ENCODE results near the gene TMEM174. TPM values are rescaled to one million over a fixed set of nuclear protein-coding genes. Genes with fewer than 3 reads are reported as not detected.

Gene TMEM174, protein sequence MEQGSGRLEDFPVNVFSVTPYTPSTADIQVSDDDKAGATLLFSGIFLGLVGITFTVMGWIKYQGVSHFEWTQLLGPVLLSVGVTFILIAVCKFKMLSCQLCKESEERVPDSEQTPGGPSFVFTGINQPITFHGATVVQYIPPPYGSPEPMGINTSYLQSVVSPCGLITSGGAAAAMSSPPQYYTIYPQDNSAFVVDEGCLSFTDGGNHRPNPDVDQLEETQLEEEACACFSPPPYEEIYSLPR
- total RNA-seq, result not detected
- under 1 TPM in 2 of 8 donors, not detected in 6; 0.08 to 0.43 TPM for polyA plus RNA-seq (ENCODE audit: insufficient read depth in 1 of 8, insufficient read length in 8 of 8, low replicate concordance in 1 of 8)
- long read RNA-seq, donor 1, result 0 reads
- long read RNA-seq, donor 2, result 0 reads
- long read RNA-seq, donor 3, result 0 reads
- long read RNA-seq, donor 4, result 0 reads
- long read RNA-seq, donor 5, result 0 reads
- long read RNA-seq, donor 6, result 0 reads
- long read RNA-seq, donor 7, result 0 reads
- long read RNA-seq, donor 8, result 0 reads
- long read RNA-seq, donor 9, result 0 reads
- long read RNA-seq, donor 10, result 0 reads
- long read RNA-seq, donor 11, result 0 reads

- 100% methylated on average over 3 of the region's 5 CpGs for WGBS (ENCODE audit: insufficient coverage)
- Histone ChIP-seq H3K4me1 (ENCODE audit: control insufficient read depth, insufficient read depth, low read length) (no peaks in the 10 kb centered on the region), H3K27me3 (ENCODE audit: control insufficient read depth, insufficient read depth, low read length) (peaks cover 5% of the 10 kb centered on the region), H3K27ac (ENCODE audit: low read length) (no peak within 1 kb of the TSS), H3K36me3 (ENCODE audit: control insufficient read depth, insufficient read depth, low read length) (no peaks in the 10 kb centered on the region), H3K4me3 (ENCODE audit: low read length) (no peak within 1 kb of the TSS), H3K9me3 (replicated peaks; ENCODE audit: control insufficient read depth, low read depth, low read length) (no peaks in the 10 kb centered on the region)
- DNase-seq, result no peak
These were observed at the start of gene TMEM174 for GRCh38 chr5:73172951-73173350. Gene TMEM174 (plus strand): TSS chr5:73173193. CDS start chr5:73173244, 51 bp downstream.

GRCh38 chr5:73125289-73125688 is 47.7 kb upstream of the TMEM174 start:
- Histone ChIP-seq H3K27me3 (ENCODE audit: control insufficient read depth, insufficient read depth, low read length) (peaks cover 33% of the 10 kb centered on the region), H3K4me3 (ENCODE audit: low read length) (no peak overlapping the region), H3K9me3 (replicated peaks; ENCODE audit: control insufficient read depth, low read depth, low read length) (no peaks in the 10 kb centered on the region), H3K27ac (ENCODE audit: low read length) (no peak overlapping the region), H3K4me1 (ENCODE audit: control insufficient read depth, insufficient read depth, low read length) (peaks cover 5% of the 10 kb centered on the region), H3K36me3 (ENCODE audit: control insufficient read depth, insufficient read depth, low read length) (no peaks in the 10 kb centered on the region)
- DNase-seq, result no peak
- WGBS (ENCODE audit: insufficient coverage), result 93% methylated on average over 2 of the region's 4 CpGs

GRCh38 chr5:73126381-73126780 is 46.6 kb upstream of the TMEM174 start:
- no peaks in the 10 kb centered on the region for H3K4me1 ChIP-seq (ENCODE audit: control insufficient read depth, insufficient read depth, low read length)
- no peak overlapping the region for H3K27ac ChIP-seq (ENCODE audit: low read length)
- no peaks in the 10 kb centered on the region for H3K9me3 ChIP-seq (replicated peaks; ENCODE audit: control insufficient read depth, low read depth, low read length)
- H3K27me3 ChIP-seq (ENCODE audit: control insufficient read depth, insufficient read depth, low read length), result peaks cover 27% of the 10 kb centered on the region
- no peaks in the 10 kb centered on the region for H3K36me3 ChIP-seq (ENCODE audit: control insufficient read depth, insufficient read depth, low read length)
- no peak overlapping the region for H3K4me3 ChIP-seq (ENCODE audit: low read length)
- 90% methylated on average over 3 of the region's 4 CpGs for WGBS (ENCODE audit: insufficient coverage)
- no peak for DNase-seq

GRCh38 chr5:73126957-73127356 is 46.0 kb upstream of the TMEM174 start:
- no peak for DNase-seq
- WGBS (ENCODE audit: insufficient coverage), result no CpG with 5 or more reads among the region's 1 CpG

GRCh38 chr5:73129143-73129542 is 43.9 kb upstream of the TMEM174 start:
- DNase-seq, result no peak
- Histone ChIP-seq H3K9me3 (replicated peaks; ENCODE audit: control insufficient read depth, low read depth, low read length) (no peaks in the 10 kb centered on the region), H3K36me3 (ENCODE audit: control insufficient read depth, insufficient read depth, low read length) (no peaks in the 10 kb centered on the region), H3K27ac (ENCODE audit: low read length) (no peak overlapping the region), H3K4me3 (ENCODE audit: low read length) (no peak overlapping the region), H3K27me3 (ENCODE audit: control insufficient read depth, insufficient read depth, low read length) (peaks cover 7% of the 10 kb centered on the region), H3K4me1 (ENCODE audit: control insufficient read depth, insufficient read depth, low read length) (no peaks in the 10 kb centered on the region)
- no CpG with 5 or more reads among the region's 5 CpGs for WGBS (ENCODE audit: insufficient coverage)

More at GRCh38 chr5:73126957-73127356, 46.0 kb upstream of the TMEM174 start:
- H3K4me3 ChIP-seq (ENCODE audit: low read length), result no peak overlapping the region
- H3K27me3 ChIP-seq (ENCODE audit: control insufficient read depth, insufficient read depth, low read length), result peaks cover 24% of the 10 kb centered on the region
- no peaks in the 10 kb centered on the region for H3K36me3 ChIP-seq (ENCODE audit: control insufficient read depth, insufficient read depth, low read length)
- no peaks in the 10 kb centered on the region for H3K4me1 ChIP-seq (ENCODE audit: control insufficient read depth, insufficient read depth, low read length)
- H3K27ac ChIP-seq (ENCODE audit: low read length), result no peak overlapping the region
- no peaks in the 10 kb centered on the region for H3K9me3 ChIP-seq (replicated peaks; ENCODE audit: control insufficient read depth, low read depth, low read length)

- DNase-seq, result no peak
- H3K9me3 ChIP-seq (replicated peaks; ENCODE audit: control insufficient read depth, low read depth, low read length), result no peaks in the 10 kb centered on the region
- no peak overlapping the region for H3K27ac ChIP-seq (ENCODE audit: low read length)
- 60% methylated on average over 1 of the region's 1 CpG for WGBS (ENCODE audit: insufficient coverage)
- H3K27me3 ChIP-seq (ENCODE audit: control insufficient read depth, insufficient read depth, low read length), result peaks cover 4% of the 10 kb centered on the region
- H3K36me3 ChIP-seq (ENCODE audit: control insufficient read depth, insufficient read depth, low read length), result no peaks in the 10 kb centered on the region
- H3K4me1 ChIP-seq (ENCODE audit: control insufficient read depth, insufficient read depth, low read length), result peaks cover 1% of the 10 kb centered on the region
- no peak overlapping the region for H3K4me3 ChIP-seq (ENCODE audit: low read length)
These were observed 42.2 kb upstream of the TMEM174 start for GRCh38 chr5:73130811-73131210.

DNA sequence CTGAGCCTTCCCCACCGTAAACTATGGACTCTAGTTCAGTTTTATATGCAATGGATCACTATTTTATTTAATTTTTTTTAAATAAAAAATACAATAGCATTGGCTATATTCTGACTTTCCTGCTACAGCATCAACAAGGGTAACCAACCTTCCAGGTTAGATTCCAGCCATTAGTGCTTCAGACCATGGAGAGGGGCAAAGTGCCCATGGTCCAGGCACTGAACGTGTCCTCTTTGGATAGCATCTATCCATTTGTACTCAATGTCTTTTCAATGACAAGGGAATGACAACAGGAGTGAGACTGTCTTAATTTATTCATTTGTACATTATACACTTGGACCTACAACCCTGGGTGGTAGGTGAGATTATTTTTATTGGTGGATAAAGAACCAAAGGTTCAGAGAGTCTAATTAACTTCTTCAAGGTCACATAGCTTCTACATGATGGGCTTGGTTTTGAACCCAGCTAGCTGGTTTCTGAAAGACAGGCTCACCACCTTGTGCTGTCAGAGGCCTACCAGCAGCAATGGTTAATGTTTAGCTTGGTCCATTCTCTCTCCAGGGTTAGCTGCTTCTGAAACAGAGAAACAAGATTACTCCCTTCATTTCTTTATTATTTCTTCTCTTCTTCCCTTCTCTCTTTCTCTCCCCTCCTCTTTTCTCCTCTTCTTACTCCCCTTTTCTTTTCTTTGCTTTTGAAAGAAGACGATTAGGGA is 41.1 kb upstream of the TMEM174 start:
- H3K36me3 ChIP-seq (ENCODE audit: control insufficient read depth, insufficient read depth, low read length), result no peaks in the 10 kb centered on the region
- no peaks in the 10 kb centered on the region for H3K9me3 ChIP-seq (replicated peaks; ENCODE audit: control insufficient read depth, low read depth, low read length)
- no peak overlapping the region for H3K4me3 ChIP-seq (ENCODE audit: low read length)
- no peak for DNase-seq
- H3K27ac ChIP-seq (ENCODE audit: low read length), result no peak overlapping the region
- no CpG with 5 or more reads among the region's 3 CpGs for WGBS (ENCODE audit: insufficient coverage)
- H3K27me3 ChIP-seq (ENCODE audit: control insufficient read depth, insufficient read depth, low read length), result peaks cover 5% of the 10 kb centered on the region
- H3K4me1 ChIP-seq (ENCODE audit: control insufficient read depth, insufficient read depth, low read length), result peaks cover 12% of the 10 kb centered on the region

DNA sequence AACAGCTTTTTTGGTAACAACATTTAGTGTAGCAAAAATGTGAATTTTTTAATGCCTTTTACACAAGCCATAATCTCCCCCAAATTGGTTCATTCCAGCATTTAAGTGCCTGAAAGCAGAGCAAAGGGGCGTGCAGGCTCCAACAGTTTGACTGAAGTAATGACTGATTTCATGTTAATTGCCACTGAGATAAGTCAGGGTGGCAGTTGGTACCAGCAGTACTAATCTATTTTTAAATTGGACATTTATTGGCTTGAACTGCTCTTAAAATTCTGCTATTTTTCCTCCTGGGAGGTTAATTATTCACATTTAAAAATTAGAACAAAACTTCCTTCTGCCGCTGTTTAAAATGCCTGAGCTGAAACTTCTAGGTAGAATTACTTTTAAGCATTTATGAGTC is 40.2 kb upstream of the TMEM174 start:
- Histone ChIP-seq H3K4me3 (ENCODE audit: low read length) (no peak overlapping the region), H3K27me3 (ENCODE audit: control insufficient read depth, insufficient read depth, low read length) (peaks cover 5% of the 10 kb centered on the region), H3K9me3 (replicated peaks; ENCODE audit: control insufficient read depth, low read depth, low read length) (no peaks in the 10 kb centered on the region), H3K36me3 (ENCODE audit: control insufficient read depth, insufficient read depth, low read length) (no peaks in the 10 kb centered on the region), H3K4me1 (ENCODE audit: control insufficient read depth, insufficient read depth, low read length) (peaks cover 17% of the 10 kb centered on the region), H3K27ac (ENCODE audit: low read length) (no peak overlapping the region)
- no peak for DNase-seq
- 50% methylated on average over 1 of the region's 2 CpGs for WGBS (ENCODE audit: insufficient coverage)

GRCh38 chr5:73135021-73135420 is 38.0 kb upstream of the TMEM174 start:
- Histone ChIP-seq H3K9me3 (replicated peaks; ENCODE audit: control insufficient read depth, low read depth, low read length) (no peaks in the 10 kb centered on the region), H3K27me3 (ENCODE audit: control insufficient read depth, insufficient read depth, low read length) (peaks cover 9% of the 10 kb centered on the region), H3K4me3 (ENCODE audit: low read length) (no peak overlapping the region), H3K4me1 (ENCODE audit: control insufficient read depth, insufficient read depth, low read length) (peaks cover 17% of the 10 kb centered on the region), H3K36me3 (ENCODE audit: control insufficient read depth, insufficient read depth, low read length) (no peaks in the 10 kb centered on the region), H3K27ac (ENCODE audit: low read length) (no peak overlapping the region)
- 65% methylated on average over 3 of the region's 3 CpGs for WGBS (ENCODE audit: insufficient coverage)
- DNase-seq, result no peak

DNA sequence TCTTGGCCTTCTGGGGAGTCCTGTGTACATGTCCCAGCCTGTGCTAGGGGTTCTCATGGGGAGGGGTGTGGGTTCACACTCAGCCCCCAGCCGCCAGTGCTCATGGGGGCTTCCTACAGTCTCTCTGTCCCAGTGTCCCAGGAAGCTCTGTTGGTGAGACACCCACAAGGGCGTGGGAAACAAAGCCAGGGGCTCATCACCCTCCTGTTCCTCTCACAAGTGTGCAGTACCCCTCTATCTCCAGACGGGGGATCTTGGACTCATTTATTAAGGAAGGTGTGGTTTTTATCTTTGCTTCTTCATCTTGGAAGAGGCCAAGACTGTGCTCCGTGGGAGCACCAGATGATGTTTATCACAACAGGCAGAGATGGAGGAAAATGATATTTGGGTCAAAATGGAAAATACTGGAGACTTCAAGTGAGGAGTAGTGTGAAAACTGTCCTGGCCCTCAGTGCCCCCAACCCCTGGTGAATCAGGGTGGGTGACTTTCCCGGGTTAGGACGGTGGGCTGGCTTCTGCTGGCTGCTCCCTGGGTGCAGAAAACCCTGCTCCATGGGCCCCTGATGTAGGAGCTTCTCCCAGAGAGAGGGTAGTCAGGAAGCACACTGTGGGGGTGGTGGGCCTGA is 37.5 kb upstream of the TMEM174 start:
- H3K4me1 ChIP-seq (ENCODE audit: control insufficient read depth, insufficient read depth, low read length), result peaks cover 17% of the 10 kb centered on the region
- H3K4me3 ChIP-seq (ENCODE audit: low read length), result no peak overlapping the region
- no peak overlapping the region for H3K27ac ChIP-seq (ENCODE audit: low read length)
- H3K36me3 ChIP-seq (ENCODE audit: control insufficient read depth, insufficient read depth, low read length), result no peaks in the 10 kb centered on the region
- no peaks in the 10 kb centered on the region for H3K9me3 ChIP-seq (replicated peaks; ENCODE audit: control insufficient read depth, low read depth, low read length)
- no peak for DNase-seq
- H3K27me3 ChIP-seq (ENCODE audit: control insufficient read depth, insufficient read depth, low read length), result peaks cover 9% of the 10 kb centered on the region
- WGBS (ENCODE audit: insufficient coverage), result 72% methylated on average over 2 of the region's 6 CpGs

Measured in muscle of leg (tissue), 16 donors.